Esophagus squamous epithelium (tissue), 5 donors: ENCODE measurements around the gene ADGRL2. TPM values are rescaled to one million over a fixed set of nuclear protein-coding genes. Genes with fewer than 3 reads are reported as not detected.

Experiments used
- DNase-seq: peaks from one replicate; lab custom pipeline; 2025; lab: John Stamatoyannopoulos, UW
- H3K27ac ChIP-seq, 4 donors: fragments of 200-600 bp; sonication (generic); one replicate each; pipeline ENCODE4 v1.5.1; 2016 to 2019; ENCODE audit warnings: mild to moderate bottlenecking in 1 of 4
- H3K27me3 ChIP-seq, 4 donors: fragments of 200-600 bp; sonication (generic); 1 replicate in 3 of 4; 2 replicates in 1 of 4; pipeline versions ENCODE4 v1.5.1 to v1.6.0; 2017 to 2021; ENCODE audit warnings: antibody characterized with exemption in 1 of 4
- H3K36me3 ChIP-seq, 3 donors: fragments of 200-600 bp; sonication (generic); one replicate each; pipeline ENCODE4 v1.5.1; 2016 to 2019
- H3K4me1 ChIP-seq, 3 donors: fragments of 200-600 bp; sonication (generic); one replicate each; pipeline ENCODE4 v1.5.1; 2017 to 2019
- H3K4me3 ChIP-seq, 4 donors: fragments of 200-600 bp; sonication (generic); 1 replicate in 3 of 4; 2 replicates in 1 of 4; pipeline ENCODE4 v1.5.1; 2016 to 2019; ENCODE audit warnings: mild to moderate bottlenecking in 2 of 4, moderate library complexity in 1 of 4
- H3K9me3 ChIP-seq, 3 donors: fragments of 200-600 bp; sonication (generic); one replicate each; pipeline ENCODE4 v1.5.1; 2016 to 2019
- CTCF ChIP-seq, 6 experiments: fragments of 450-650 bp in 4 of 6; fragments of 200-600 bp in 2 of 6; sonication (generic) in 2 of 6; IDR thresholded peaks; one replicate each; pipeline ENCODE4 v1.5.1; 2016 to 2019; ENCODE audit warnings: antibody characterized with exemption in 6 of 6, mild to moderate bottlenecking in 4 of 6, moderate library complexity in 4 of 6
- POLR2A ChIP-seq, 4 donors: fragments of 450-650 bp; IDR thresholded peaks; one replicate each; pipeline ENCODE4 v1.6.1; 2017; ENCODE audit warnings: antibody characterized with exemption in 4 of 4, mild to moderate bottlenecking in 4 of 4, moderate library complexity in 3 of 4
- WGBS, 2 donors: methylation state at CpG; one replicate each; pipeline ENCODE4 v1.1.5; 2018; 5-methylcytosine and 5-hydroxymethylcytosine counted together
- intact Hi-C: fragments of 100-400 bp; cut with DNase I; formaldehyde crosslinking; loops from one replicate; pipeline ENCODE4 v1.15.0; 2022
- total RNA-seq, 4 donors: library from RNA; depleted of rRNA; stranded (reverse); fragments of >200 nt; gene quantifications; one replicate each; pipeline ENCODE4 v1.1.0, GENCODE V29; 2016
- donor health status: DM: yes; HTN: yes; CAD: no.

ADGRL2 gene
- total RNA-seq, 4 donors from 2014 or later, result 37.2 to 63.7 (median 59.7) TPM

GRCh38 chr1:81846630-81847029 is 45.9 kb downstream of the ADGRL2 start:
- WGBS, 2 donors, result 92 to 94% methylated on average over 1 of the region's 1 CpG
- Histone ChIP-seq H3K4me3 (no peak overlapping the region), H3K27ac (no peak overlapping the region)

GRCh38 chr1:81847063-81847462 is 46.3 kb downstream of the ADGRL2 start:
- H3K27ac ChIP-seq, result no peak overlapping the region
- no peak overlapping the region for H3K4me3 ChIP-seq
- WGBS, 2 donors, result 87 to 90% methylated on average over 2 of the region's 2 CpGs
- no peaks in the 10 kb centered on the region for H3K9me3 ChIP-seq
- no peaks in the 10 kb centered on the region for H3K27me3 ChIP-seq
- intact Hi-C loops, result no loop called here
- no peak for DNase-seq
- TF ChIP-seq CTCF (IDR thresholded peaks at IDR 0.05) (no peak), POLR2A (IDR thresholded peaks at IDR 0.05) (no peak)
- peaks cover 0 to 3% (median 0%) of the 10 kb centered on the region in 3 donors for H3K36me3 ChIP-seq
- peaks cover 0 to 14% (median 0%) of the 10 kb centered on the region in 3 donors for H3K4me1 ChIP-seq

More at GRCh38 chr1:81846630-81847029, 45.9 kb downstream of the ADGRL2 start:
- no peak for TF ChIP-seq POLR2A (IDR thresholded peaks at IDR 0.05)
- TF ChIP-seq CTCF (IDR thresholded peaks at IDR 0.05), result no peak
- Histone ChIP-seq H3K4me1 (peaks cover 0 to 14% (median 0%) of the 10 kb centered on the region in 3 donors), H3K36me3 (peaks cover 0 to 3% (median 0%) of the 10 kb centered on the region in 3 donors), H3K27me3 (no peaks in the 10 kb centered on the region), H3K9me3 (no peaks in the 10 kb centered on the region)
- no peak for DNase-seq
- intact Hi-C loops, result no loop called here

GRCh38 chr1:81848880-81849682 is 48.3 kb downstream of the ADGRL2 start:
- no peak overlapping the region for H3K4me3 ChIP-seq
- WGBS, 2 donors, result 36 to 45% methylated on average over 5 of the region's 5 CpGs
- no peaks in the 10 kb centered on the region for H3K9me3 ChIP-seq
- no peak for DNase-seq
- intact Hi-C loops, result no loop called here
- H3K4me1 ChIP-seq, result peaks cover 0 to 18% (median 0%) of the 10 kb centered on the region in 3 donors
- H3K27ac ChIP-seq, result no peak overlapping the region
- TF ChIP-seq CTCF (IDR thresholded peaks at IDR 0.05) (no peak), POLR2A (IDR thresholded peaks at IDR 0.05) (no peak)
- H3K36me3 ChIP-seq, result no peaks in the 10 kb centered on the region
- no peaks in the 10 kb centered on the region for H3K27me3 ChIP-seq

GRCh38 chr1:81850031-81850430 is 49.3 kb downstream of the ADGRL2 start:
- no peaks in the 10 kb centered on the region for H3K36me3 ChIP-seq
- no peaks in the 10 kb centered on the region for H3K9me3 ChIP-seq
- H3K27me3 ChIP-seq, result no peaks in the 10 kb centered on the region
- intact Hi-C loops, result no loop called here
- no peak for TF ChIP-seq POLR2A (IDR thresholded peaks at IDR 0.05)
- no peak for TF ChIP-seq CTCF (IDR thresholded peaks at IDR 0.05)
- no peak overlapping the region for H3K4me3 ChIP-seq
- DNase-seq, result no peak
- no peak overlapping the region for H3K27ac ChIP-seq
- 68 to 90% methylated on average over 3 of the region's 3 CpGs for WGBS, 2 donors
- H3K4me1 ChIP-seq, result peaks cover 0 to 18% (median 0%) of the 10 kb centered on the region in 3 donors

- intact Hi-C loops, result no loop called here
- Histone ChIP-seq H3K27me3 (no peaks in the 10 kb centered on the region), H3K9me3 (no peaks in the 10 kb centered on the region), H3K4me1 (peaks cover 0 to 18% (median 0%) of the 10 kb centered on the region in 3 donors), H3K36me3 (no peaks in the 10 kb centered on the region), H3K4me3 (no peak overlapping the region), H3K27ac (no peak overlapping the region)
- no peak for TF ChIP-seq CTCF (IDR thresholded peaks at IDR 0.05)
- no peak for TF ChIP-seq POLR2A (IDR thresholded peaks at IDR 0.05)
- DNase-seq, result no peak
Measured at GRCh38 chr1:81850495-81850894, 49.8 kb downstream of the ADGRL2 start.
